Measurements from ENCODE around the gene PCYT2. TPM values are rescaled to one million over a fixed set of nuclear protein-coding genes. Genes with fewer than 3 reads are reported as not detected.

PCYT2 gene
- total and polyA plus RNA-seq, 7 experiments from 2014 or later, result 17.5 to 43.6 (median 27.0) TPM

DNA sequence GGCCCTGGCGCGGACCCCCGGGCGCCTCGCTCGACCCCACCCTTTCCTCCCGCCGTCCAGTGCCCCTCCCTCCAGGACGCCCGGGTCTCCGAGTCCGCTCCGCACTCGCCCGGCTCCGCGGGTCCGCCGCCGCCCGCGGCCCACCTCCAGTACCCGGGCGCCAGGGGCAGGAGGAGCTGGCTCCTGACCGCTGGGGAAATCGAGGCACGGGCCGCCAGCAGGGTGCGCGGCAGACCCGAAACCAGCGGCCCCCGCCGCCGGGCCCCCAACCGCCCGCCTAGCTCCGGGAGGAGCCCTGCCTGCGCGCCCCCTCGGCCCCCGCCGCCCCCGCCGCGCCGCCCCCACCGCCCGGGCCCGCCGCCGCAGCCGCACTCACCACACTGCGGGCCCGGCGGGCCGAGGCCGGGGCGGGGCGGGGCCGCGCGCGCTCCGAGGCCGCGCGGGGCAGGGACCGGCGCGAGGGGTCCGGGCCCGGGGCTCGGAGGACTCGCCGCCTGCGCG lies 16.0 kb upstream of the PCYT2 start:
- DNase-seq (peak in 1 of 9 donors; percentile 55), ATAC-seq (peak; percentile 39)
- Histone ChIP-seq H3K9me3 (ENCODE audit: control insufficient read depth in 2 of 3, low read length in 3 of 3) (no peaks in the 10 kb centered on the region), H3K4me3 (ENCODE audit: low read length) (peak overlapping the region; percentile 58), H3K27me3 (ENCODE audit: control insufficient read depth in 2 of 2, insufficient read depth in 2 of 2, low read length in 2 of 2) (peaks cover 0 to 13% of the 10 kb centered on the region in 2 donors), H3K36me3 (ENCODE audit: control insufficient read depth in 2 of 3, insufficient read depth in 3 of 3, low read length in 3 of 3) (peaks cover 0 to 1% (median 0%) of the 10 kb centered on the region in 3 experiments), H3K27ac (ENCODE audit: low read depth, low read length) (peak overlapping the region; percentile 71), H3K4me1 (ENCODE audit: control insufficient read depth in 2 of 2, insufficient read depth in 2 of 2, low read length in 2 of 2) (peaks cover 10 to 31% of the 10 kb centered on the region in 2 donors)
- H3K9me3 Mint-ChIP-seq, result no peaks in the 10 kb centered on the region
- POLR2A ChIA-PET, result interaction anchor here (0.5 to 3.3 kb wide), 9 partner anchors 10 to 97 kb away, joined by 3 to 23 read pairs (median 5); partner anchors contain the start of genes CENPX and LRRC45
- H3K27me3 Mint-ChIP-seq, result peaks cover 0 to 18% (median 0%) of the 10 kb centered on the region in 5 donors
- CTCF ChIA-PET, result no interaction called here
- intact Hi-C loops (cut with micrococcal nuclease), result loop anchor here (1.0 to 5.0 kb wide), 8 partner anchors 9 to 1665 kb away; partner anchors contain the start of genes ARHGDIA (in 2 of the 2), PCYT2 (in 2 of the 2), PYCR1 (in 2 of the 2) and ALYREF (in 1 of the 2)
- peak overlapping the region in 9 of 10 donors; percentile 58 to 86 (median 76) for H3K4me3 Mint-ChIP-seq
- H3K27ac Mint-ChIP-seq, result peak overlapping the region in 1 of 9 donors; percentile 86
- H3K36me3 Mint-ChIP-seq, result no peaks in the 10 kb centered on the region
- H3K4me1 Mint-ChIP-seq, result peaks cover 9 to 31% (median 21%) of the 10 kb centered on the region in 7 donors

DNA sequence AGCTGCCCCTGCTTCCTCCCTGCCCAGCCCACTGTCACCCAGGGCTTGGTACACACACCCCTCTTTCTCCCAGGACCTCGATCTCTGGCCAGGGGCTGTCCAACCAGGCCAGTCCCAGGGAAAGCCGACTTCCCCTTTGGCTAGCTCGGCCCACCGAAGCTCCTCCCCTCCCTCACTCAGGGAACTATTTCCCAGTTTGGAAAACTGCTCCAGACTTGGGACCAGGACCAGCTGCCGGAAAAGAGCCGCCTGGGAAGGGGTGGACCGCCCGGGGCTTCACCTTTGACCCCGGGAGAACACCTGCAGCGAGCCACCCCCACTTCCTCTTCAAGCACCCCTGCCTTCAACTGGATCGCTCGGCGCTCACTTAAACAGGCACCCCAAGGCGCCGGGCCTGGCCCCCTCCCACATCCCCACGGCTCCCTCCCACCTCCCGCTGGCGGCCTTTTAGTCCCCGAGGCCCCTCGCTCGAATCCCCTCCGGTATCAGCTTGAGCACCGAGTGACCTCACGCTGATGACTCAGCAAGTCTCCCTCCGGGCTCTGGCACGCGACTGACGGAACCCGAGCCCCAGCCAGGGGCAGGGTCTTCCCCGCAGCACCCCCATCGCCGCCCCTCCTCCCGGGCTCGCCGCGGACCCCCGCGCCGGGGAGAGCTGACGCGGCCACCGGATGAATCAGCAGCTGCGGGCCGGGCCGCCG lies 15.4 kb upstream of the PCYT2 start:
- peak overlapping the region; percentile 58 for H3K4me3 ChIP-seq (ENCODE audit: low read length)
- intact Hi-C loops (cut with micrococcal nuclease), result loop anchor here (1.0 to 5.0 kb wide), 8 partner anchors 8 to 1664 kb away; partner anchors contain the start of genes ARHGDIA (in 2 of the 2), PCYT2 (in 2 of the 2), PYCR1 (in 2 of the 2) and SIRT7 (in 2 of the 2)
- peak; percentile 33 for ATAC-seq

DNA sequence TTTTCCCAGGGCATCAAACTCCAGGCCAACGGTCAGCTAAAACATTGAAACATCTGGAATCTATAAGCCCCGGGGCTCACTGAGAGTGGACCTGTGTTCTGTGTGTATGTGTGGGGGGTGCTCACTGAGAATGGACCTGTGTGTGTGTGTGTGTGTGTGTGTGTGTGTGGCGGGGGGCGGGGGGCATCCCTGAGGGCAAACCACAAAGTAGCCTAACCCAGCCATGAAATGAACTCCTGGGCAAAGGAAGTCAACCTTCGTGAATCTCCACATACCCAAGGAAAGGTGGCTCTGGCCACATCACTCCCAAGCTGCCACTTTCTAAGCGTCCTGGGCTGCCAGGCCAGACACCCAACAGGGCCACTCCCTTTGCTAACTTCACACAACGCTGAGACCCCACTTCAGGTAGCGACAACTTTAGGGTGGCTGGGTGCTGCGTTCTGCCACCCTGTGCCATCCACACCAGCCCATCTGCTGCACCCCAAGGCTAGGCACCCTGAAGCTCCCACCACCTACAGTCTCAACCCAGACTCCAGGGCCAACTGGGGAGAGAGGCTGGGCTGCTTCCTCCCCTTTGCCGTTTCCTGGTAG lies 14.8 kb upstream of the PCYT2 start:
- peak overlapping the region; percentile 58 for H3K4me3 ChIP-seq (ENCODE audit: low read length)
- H3K36me3 ChIP-seq (ENCODE audit: control insufficient read depth in 2 of 3, insufficient read depth in 3 of 3, low read length in 3 of 3), result peaks cover 0 to 8% (median 0%) of the 10 kb centered on the region in 3 experiments
- no peaks in the 10 kb centered on the region for H3K9me3 ChIP-seq (ENCODE audit: control insufficient read depth in 2 of 3, low read length in 3 of 3)
- peaks cover 0 to 13% of the 10 kb centered on the region in 2 donors for H3K27me3 ChIP-seq (ENCODE audit: control insufficient read depth in 2 of 2, insufficient read depth in 2 of 2, low read length in 2 of 2)
- ATAC-seq (no peak), DNase-seq (no peak)
- peak overlapping the region; percentile 77 to 91 (median 84) for H3K4me3 Mint-ChIP-seq
- H3K9me3 Mint-ChIP-seq, result no peaks in the 10 kb centered on the region
- ChIA-PET CTCF (interaction anchor here (0.6 to 1.2 kb wide), 2 partner anchors 9 to 295 kb away, joined by 4 read pairs; no protein-coding TSS in a partner anchor), POLR2A (interaction anchor here (0.9 to 3.3 kb wide), 10 partner anchors 9 to 97 kb away, joined by 3 to 23 read pairs (median 5); partner anchors contain the start of genes CENPX and LRRC45)
- H3K27ac ChIP-seq (ENCODE audit: low read depth, low read length), result peak overlapping the region; percentile 71
- peaks cover 10 to 31% of the 10 kb centered on the region in 2 donors for H3K4me1 ChIP-seq (ENCODE audit: control insufficient read depth in 2 of 2, insufficient read depth in 2 of 2, low read length in 2 of 2)
- H3K27me3 Mint-ChIP-seq, result peaks cover 0 to 9% (median 0%) of the 10 kb centered on the region in 5 donors
- intact Hi-C loops (cut with micrococcal nuclease), result loop anchor here (1.0 to 5.0 kb wide), 6 partner anchors 8 to 1664 kb away; partner anchors contain the start of genes ARHGDIA (in 2 of the 2), PCYT2 (in 2 of the 2), ALYREF (in 1 of the 2) and ANAPC11 (in 1 of the 2)
- H3K4me1 Mint-ChIP-seq, result peaks cover 9 to 32% (median 21%) of the 10 kb centered on the region in 7 donors
- peaks cover 0 to 3% (median 0%) of the 10 kb centered on the region in 5 donors for H3K36me3 Mint-ChIP-seq
- H3K27ac Mint-ChIP-seq, result peak overlapping the region; percentile 69 to 95 (median 88)

More for the DNA sequence above, 15.4 kb upstream of the PCYT2 start:
- no peaks in the 10 kb centered on the region for H3K9me3 Mint-ChIP-seq
- H3K27ac Mint-ChIP-seq, result peak overlapping the region; percentile 69 to 95 (median 88)
- H3K27me3 Mint-ChIP-seq, result peaks cover 0 to 12% (median 0%) of the 10 kb centered on the region in 5 donors
- peak overlapping the region; percentile 77 to 91 (median 84) for H3K4me3 Mint-ChIP-seq
- peak overlapping the region; percentile 71 for H3K27ac ChIP-seq (ENCODE audit: low read depth, low read length)
- H3K36me3 Mint-ChIP-seq, result no peaks in the 10 kb centered on the region
- ChIA-PET CTCF (interaction anchor here (1.2 kb wide), 1 partner anchor 9 kb away, joined by 4 read pairs; no protein-coding TSS in a partner anchor), POLR2A (interaction anchor here (0.5 to 3.3 kb wide), 10 partner anchors 9 to 193 kb away, joined by 3 to 23 read pairs (median 5); partner anchors contain the start of genes CENPX and LRRC45)
- DNase-seq, result peak in 8 of 9 donors; percentile 37 to 65 (median 48)
- no peaks in the 10 kb centered on the region for H3K9me3 ChIP-seq (ENCODE audit: control insufficient read depth in 2 of 3, low read length in 3 of 3)
- peaks cover 0 to 13% of the 10 kb centered on the region in 2 donors for H3K27me3 ChIP-seq (ENCODE audit: control insufficient read depth in 2 of 2, insufficient read depth in 2 of 2, low read length in 2 of 2)
- H3K4me1 Mint-ChIP-seq, result peaks cover 9 to 32% (median 21%) of the 10 kb centered on the region in 7 donors
- H3K4me1 ChIP-seq (ENCODE audit: control insufficient read depth in 2 of 2, insufficient read depth in 2 of 2, low read length in 2 of 2), result peaks cover 10 to 31% of the 10 kb centered on the region in 2 donors
- H3K36me3 ChIP-seq (ENCODE audit: control insufficient read depth in 2 of 3, insufficient read depth in 3 of 3, low read length in 3 of 3), result peaks cover 0 to 5% (median 0%) of the 10 kb centered on the region in 3 experiments

- peaks cover 0 to 4% (median 0%) of the 10 kb centered on the region in 5 donors for H3K36me3 Mint-ChIP-seq
- no peak overlapping the region for H3K27ac ChIP-seq (ENCODE audit: low read depth, low read length)
- peak overlapping the region in 8 of 9 donors; percentile 25 to 91 (median 76) for H3K27ac Mint-ChIP-seq
- DNase-seq, result peak in 2 of 9 donors; percentile 26 to 27
- intact Hi-C loops (cut with micrococcal nuclease), result loop anchor here (5.0 kb wide), 4 partner anchors 33 to 1663 kb away; partner anchors contain the start of genes ARHGDIA (in 2 of the 2), ALYREF (in 1 of the 2), ANAPC11 (in 1 of the 2) and RNF213 (in 1 of the 2)
- H3K4me1 Mint-ChIP-seq, result peaks cover 9 to 34% (median 23%) of the 10 kb centered on the region in 7 donors
- no peaks in the 10 kb centered on the region for H3K9me3 Mint-ChIP-seq
- CTCF ChIA-PET, result interaction anchor here (0.6 kb wide), 1 partner anchor 296 kb away, joined by 4 read pairs; no protein-coding TSS in a partner anchor
- POLR2A ChIA-PET, result interaction anchor here (0.7 to 3.3 kb wide), 5 partner anchors 8 to 55 kb away, joined by 3 to 23 read pairs (median 5); no protein-coding TSS in a partner anchor
- peaks cover 0 to 13% of the 10 kb centered on the region in 2 donors for H3K27me3 ChIP-seq (ENCODE audit: control insufficient read depth in 2 of 2, insufficient read depth in 2 of 2, low read length in 2 of 2)
- H3K36me3 ChIP-seq (ENCODE audit: control insufficient read depth in 2 of 3, insufficient read depth in 3 of 3, low read length in 3 of 3), result peaks cover 0 to 8% (median 0%) of the 10 kb centered on the region in 3 experiments
- H3K27me3 Mint-ChIP-seq, result peaks cover 0 to 6% (median 0%) of the 10 kb centered on the region in 5 donors
- H3K4me1 ChIP-seq (ENCODE audit: control insufficient read depth in 2 of 2, insufficient read depth in 2 of 2, low read length in 2 of 2), result peaks cover 10 to 31% of the 10 kb centered on the region in 2 donors
- H3K4me3 ChIP-seq (ENCODE audit: low read length), result no peak overlapping the region
- H3K9me3 ChIP-seq (ENCODE audit: control insufficient read depth in 2 of 3, low read length in 3 of 3), result no peaks in the 10 kb centered on the region
- no peak for ATAC-seq
- peak overlapping the region; percentile 39 to 91 (median 80) for H3K4me3 Mint-ChIP-seq
These were observed 13.6 kb upstream of the PCYT2 start for GRCh38 chr17:81924557-81925532.
